Hindlimb muscle (tissue), 1 donor: ENCODE data around the gene PRKACA. TPM values are rescaled to one million over a fixed set of nuclear protein-coding genes. Genes with fewer than 3 reads are reported as not detected.
A peak's percentile ranks its signal among the peaks of the same experiment; 100 is the strongest.
"Not testable (repeated sequence)": the region's sequence is repeated elsewhere in the genome, so short reads cannot be mapped to it uniquely, and the experiment has no call there.

Experiments used
- DNase-seq: peaks from one replicate; pipeline ENCODE4 v3.0.0-alpha.2; 2013
- polyA plus RNA-seq: library from polyadenylated mRNA; unstranded; fragments of 120-200 nt; gene quantifications from one replicate; pipeline ENCODE4 v1.2.1, GENCODE V29; 2013; ENCODE audit not compliant: insufficient read length

The PRKACA gene
- polyA plus RNA-seq, 1 donor = 539 TPM

DNA sequence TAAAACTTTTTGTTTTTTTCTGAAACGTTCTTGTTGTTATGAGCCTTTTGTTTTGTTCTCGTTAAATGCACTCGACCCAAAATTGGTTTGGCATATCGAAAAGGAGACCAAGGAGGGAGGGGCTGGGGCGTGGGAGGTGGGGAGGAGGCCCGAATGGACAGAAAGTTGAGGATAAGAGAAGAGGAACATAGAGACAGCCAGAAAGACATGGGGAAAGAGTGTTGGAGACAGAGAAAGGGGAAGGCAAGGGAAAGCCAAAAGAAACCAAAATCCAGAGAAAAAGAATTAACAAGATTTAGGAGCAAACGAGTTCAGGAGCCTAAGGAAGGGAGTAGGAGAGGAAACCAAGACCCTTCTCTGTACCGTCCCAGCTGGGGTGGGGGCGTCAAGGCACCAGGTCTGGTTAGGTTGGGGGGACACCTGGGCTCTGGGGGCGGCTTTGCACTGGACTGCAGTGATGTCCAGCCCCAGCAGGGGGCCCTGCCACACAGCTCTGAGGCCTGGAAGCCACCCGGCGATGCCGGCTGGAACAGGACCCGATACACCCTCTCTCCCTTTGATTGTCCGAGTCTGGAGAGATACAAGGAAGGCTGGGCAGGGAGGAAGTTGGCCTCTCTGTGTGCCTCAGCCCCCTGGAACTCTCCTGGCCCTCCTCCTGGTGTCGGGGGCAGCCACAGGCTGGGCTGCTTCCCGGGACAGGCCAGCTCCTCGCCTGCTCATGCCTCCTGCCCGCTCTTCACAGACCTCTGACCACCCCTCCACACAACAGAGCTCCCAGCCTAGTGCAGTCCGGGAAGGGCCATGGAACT is 30.4 kb upstream of the PRKACA start:
- DNase-seq = peak; percentile 81

- no peak for DNase-seq
These were observed 29.2 kb upstream of the PRKACA start for GRCh38 chr19:14146789-14147216.

GRCh38 chr19:14146169-14146568 is 28.6 kb upstream of the PRKACA start:
- not testable (repeated sequence) for DNase-seq

GRCh38 chr19:14145381-14145780 is 27.8 kb upstream of the PRKACA start:
- DNase-seq = no peak

GRCh38 chr19:14142262-14143190 is 25.0 kb upstream of the PRKACA start:
- DNase-seq = no peak

GRCh38 chr19:14141041-14141440 is 23.5 kb upstream of the PRKACA start:
- DNase-seq = no peak

- no peak for DNase-seq
These were observed 22.4 kb upstream of the PRKACA start for GRCh38 chr19:14139944-14140343.

DNA sequence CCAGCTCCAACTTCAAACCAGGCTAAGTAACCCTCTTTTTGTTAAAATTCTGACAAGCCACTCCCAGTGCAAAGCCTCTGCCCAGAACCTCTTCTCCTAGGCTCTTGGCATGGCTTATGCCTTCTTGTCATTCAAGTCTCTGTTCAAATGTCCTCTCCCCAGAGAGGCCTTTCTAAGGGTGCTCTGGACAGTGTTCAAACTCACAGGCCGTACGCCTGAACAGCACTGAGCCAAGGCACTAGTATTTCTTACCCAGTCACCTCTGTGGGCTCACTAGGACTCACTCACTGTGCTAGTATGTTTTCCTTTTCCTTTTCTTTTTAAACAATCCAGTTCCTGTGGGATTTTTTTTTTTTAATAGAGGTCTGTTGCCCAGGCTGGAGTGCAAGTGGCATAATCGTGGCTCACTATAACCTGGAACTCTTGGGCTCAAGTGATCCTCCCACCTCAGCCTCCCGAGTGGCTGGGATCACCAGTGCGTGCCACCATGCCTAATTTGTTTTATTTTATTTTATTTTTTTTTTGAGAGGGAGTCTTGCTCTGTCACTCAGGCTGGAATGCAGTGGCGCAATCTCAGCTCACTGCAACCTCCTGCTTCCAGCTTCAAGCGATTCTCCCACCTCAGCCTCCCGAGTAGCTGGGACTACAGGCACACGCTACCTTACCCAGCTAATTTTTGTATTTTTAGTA is 21.2 kb upstream of the PRKACA start:
- DNase-seq = no peak

GRCh38 chr19:14136509-14137281 is 19.1 kb upstream of the PRKACA start, which contains the start of gene ASF1B:
ASF1B (minus strand) TSS chr19:14136589; CDS start chr19:14136456, 133 bp downstream.
- DNase-seq = peak; percentile 100

GRCh38 chr19:14135985-14136508 is 18.5 kb upstream of the PRKACA start:
- no peak for DNase-seq

- no peak for DNase-seq
These were observed 17.8 kb upstream of the PRKACA start for GRCh38 chr19:14135355-14135754.

- DNase-seq = no peak
These were observed 10.5 kb upstream of the PRKACA start for GRCh38 chr19:14127929-14128509.

DNA sequence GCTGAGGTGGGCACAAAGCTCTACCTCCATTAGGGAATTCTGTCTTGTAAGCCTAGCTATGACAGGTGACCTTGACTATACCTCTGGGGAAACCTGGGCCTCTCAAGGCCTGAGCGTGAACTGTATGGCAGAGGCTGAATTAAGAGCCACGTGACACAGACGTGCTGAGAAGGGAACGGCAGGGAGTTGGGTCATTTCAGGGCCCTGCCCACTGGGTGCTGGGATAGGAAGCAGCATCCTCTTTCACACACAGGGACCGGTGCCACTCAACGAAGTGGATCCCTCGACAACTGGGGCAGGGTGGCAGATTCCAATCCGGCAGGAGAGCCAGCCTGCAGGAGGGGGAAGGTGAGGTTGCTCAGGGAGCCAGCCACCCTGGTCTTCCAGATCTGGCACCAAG is 9.6 kb upstream of the PRKACA start:
- DNase-seq = no peak

GRCh38 chr19:14122924-14123323 is 5.4 kb upstream of the PRKACA start:
- no peak for DNase-seq

- DNase-seq = no peak
These were observed 2.9 kb upstream of the PRKACA start for GRCh38 chr19:14120497-14120780.

DNA sequence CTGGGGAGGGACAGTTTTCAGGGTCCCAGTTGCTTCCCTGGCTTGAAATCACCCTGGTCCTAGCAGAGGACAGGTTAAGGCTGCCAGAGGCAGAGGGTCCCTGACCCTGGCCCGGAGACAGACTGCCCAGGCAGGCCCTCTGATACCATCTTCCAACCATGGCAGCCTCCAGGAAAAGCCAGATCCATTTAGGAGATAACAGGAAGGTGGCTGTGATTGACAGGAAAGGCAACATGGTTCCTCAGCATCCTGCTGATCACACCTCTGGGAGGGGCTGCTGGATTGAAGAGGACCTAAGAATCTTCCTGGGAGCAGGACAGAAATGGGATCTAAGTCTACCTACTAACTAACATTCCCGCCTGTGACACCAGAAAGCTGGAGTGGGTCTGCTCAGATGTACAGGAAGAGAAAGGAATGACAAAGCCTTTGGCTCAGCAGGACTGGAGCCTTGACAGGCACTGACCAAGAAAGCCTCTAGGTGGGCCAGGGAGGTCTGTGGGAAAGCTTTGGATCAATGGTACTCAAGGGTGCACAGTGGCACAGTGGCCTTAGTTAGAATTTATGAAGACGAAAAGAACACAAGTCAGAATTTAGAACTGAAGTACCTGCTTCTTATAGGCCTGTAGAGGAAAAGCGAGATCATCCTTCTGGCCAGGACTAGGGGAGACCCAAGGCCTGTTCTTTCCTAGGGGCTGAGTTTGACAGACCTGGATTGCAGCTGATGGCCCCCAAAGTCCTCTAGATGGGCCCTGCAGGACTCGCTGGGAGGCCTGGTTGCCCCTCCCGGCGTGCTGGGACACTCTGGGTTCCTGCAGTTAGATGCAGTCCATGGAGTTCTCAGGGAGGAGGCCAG is 2.3 kb upstream of the PRKACA start:
- DNase-seq = no peak

- no peak for DNase-seq
These were observed 1.6 kb upstream of the PRKACA start for GRCh38 chr19:14119146-14119545.

- DNase-seq = peak; percentile 78
These were observed 846 bp upstream of the PRKACA start for GRCh38 chr19:14118165-14119051.

- DNase-seq = no peak
These were observed 514 bp downstream of the PRKACA start for GRCh38 chr19:14116918-14117578.
